Stimulated activated naive CD4-positive, alpha-beta T cell (primary cell): ENCODE measurements around the gene CASKIN2.

ENCODE experiments used
- DNase-seq, 6 experiments: peaks; one replicate each; lab custom pipeline; 2025; lab: John Stamatoyannopoulos, UW

CASKIN2 gene

GRCh38 chr17:75518983-75519537 is 3.7 kb upstream of the CASKIN2 start:
- DNase-seq = no peak

- DNase-seq = peak in 5 of 6 experiments; percentile 10 to 80 (median 75)
Observed at GRCh38 chr17:75518201-75518600, 2.9 kb upstream of the CASKIN2 start.

- peak in 1 of 6 experiments; percentile 32 for DNase-seq
Observed at GRCh38 chr17:75517297-75517865, 2.0 kb upstream of the CASKIN2 start.

GRCh38 chr17:75516619-75517296 is 1.4 kb upstream of the CASKIN2 start:
- peak in 4 of 6 experiments; percentile 46 to 60 (median 49) for DNase-seq

GRCh38 chr17:75516255-75516618 is 900 bp upstream of the CASKIN2 start, which contains the start of gene TSEN54:
TSEN54 (plus strand) TSS chr17:75516528; CDS start chr17:75516561, 33 bp downstream.
- peak; percentile 87 to 94 (median 90) for DNase-seq

- DNase-seq = no peak
Observed at GRCh38 chr17:75514919-75515495, 330 bp downstream of the CASKIN2 start.

- DNase-seq = no peak
Observed at GRCh38 chr17:75514299-75514918, 928 bp downstream of the CASKIN2 start.

- no peak for DNase-seq
Observed at GRCh38 chr17:75513641-75514000, 1.7 kb downstream of the CASKIN2 start.

GRCh38 chr17:75512926-75513640 is 2.3 kb downstream of the CASKIN2 start:
- DNase-seq = no peak

- no peak for DNase-seq
Observed at GRCh38 chr17:75511610-75512575, 3.4 kb downstream of the CASKIN2 start.

- no peak for DNase-seq
Observed at GRCh38 chr17:75511270-75511609, 4.1 kb downstream of the CASKIN2 start.

GRCh38 chr17:75509528-75510258 is 5.6 kb downstream of the CASKIN2 start:
- DNase-seq = no peak

GRCh38 chr17:75508931-75509361 is 6.4 kb downstream of the CASKIN2 start:
- DNase-seq = no peak

GRCh38 chr17:75507733-75508719 is 7.3 kb downstream of the CASKIN2 start:
- DNase-seq = no peak

GRCh38 chr17:75506888-75507287 is 8.4 kb downstream of the CASKIN2 start:
- no peak for DNase-seq

GRCh38 chr17:75506134-75506533 is 9.2 kb downstream of the CASKIN2 start:
- DNase-seq = no peak

- DNase-seq = no peak
Observed at GRCh38 chr17:75505640-75506039, 9.7 kb downstream of the CASKIN2 start.

- DNase-seq = no peak
Observed at GRCh38 chr17:75505152-75505409, 10.3 kb downstream of the CASKIN2 start.
